Measurements from ENCODE around the gene SLC1A2. TPM values are rescaled to one million over a fixed set of nuclear protein-coding genes. Genes with fewer than 3 reads are reported as not detected.
A peak's percentile ranks its signal among the peaks of the same experiment; 100 is the strongest.

Gene SLC1A2
- total RNA-seq, 2 donors from 2014 or later = 7.1 to 13.5 TPM

GRCh38 chr11:35426351-35426750 is 7.0 kb upstream of the SLC1A2 start:
- no peak overlapping the region for H3K4me3 Mint-ChIP-seq
- Histone ChIP-seq H3K9me3 (ENCODE audit: control insufficient read depth, low read length) (no peaks in the 10 kb centered on the region), H3K4me1 (ENCODE audit: control insufficient read depth, insufficient read depth, low read length) (peaks cover 5% of the 10 kb centered on the region), H3K36me3 (ENCODE audit: control insufficient read depth, insufficient read depth, low read length) (no peaks in the 10 kb centered on the region), H3K27me3 (ENCODE audit: control insufficient read depth, insufficient read depth, low read length, poor library complexity, severe bottlenecking) (peaks cover 47% of the 10 kb centered on the region), H3K9ac (ENCODE audit: extremely low read depth, low read length, poor library complexity, severe bottlenecking) (no peak overlapping the region), H3K27ac (ENCODE audit: low read depth, low read length) (peak overlapping the region; percentile 70), H3K4me3 (ENCODE audit: low read length) (no peak overlapping the region)
- 94 to 100% methylated on average over 1 of the region's 1 CpG for WGBS, 2 experiments (ENCODE audit: insufficient coverage in 1 of 2, insufficient read length in 1 of 2)
- H3K27me3 Mint-ChIP-seq (ENCODE audit: insufficient read depth) = peaks cover 64% of the 10 kb centered on the region
- H3K4me1 Mint-ChIP-seq = peaks cover 16% of the 10 kb centered on the region
- no peak overlapping the region for H3K27ac Mint-ChIP-seq
- DNase-seq = no peak
- H3K9me3 Mint-ChIP-seq = no peaks in the 10 kb centered on the region
- no peak for TF ChIP-seq CTCF (conservative IDR thresholded peaks at IDR 0.05)
- peaks cover 13% of the 10 kb centered on the region for H3K36me3 Mint-ChIP-seq (ENCODE audit: low read depth)

- Histone ChIP-seq H3K9me3 (ENCODE audit: control insufficient read depth, low read length) (no peaks in the 10 kb centered on the region), H3K27ac (ENCODE audit: low read depth, low read length) (peak overlapping the region; percentile 70), H3K4me1 (ENCODE audit: control insufficient read depth, insufficient read depth, low read length) (peaks cover 5% of the 10 kb centered on the region), H3K36me3 (ENCODE audit: control insufficient read depth, insufficient read depth, low read length) (no peaks in the 10 kb centered on the region), H3K9ac (ENCODE audit: extremely low read depth, low read length, poor library complexity, severe bottlenecking) (no peak overlapping the region), H3K4me3 (ENCODE audit: low read length) (no peak overlapping the region), H3K27me3 (ENCODE audit: control insufficient read depth, insufficient read depth, low read length, poor library complexity, severe bottlenecking) (peaks cover 54% of the 10 kb centered on the region)
- WGBS, 2 experiments (ENCODE audit: insufficient coverage in 1 of 2, insufficient read length in 1 of 2) = 87 to 97% methylated on average over 4 of the region's 4 CpGs
- Mint-ChIP-seq H3K4me1 (peaks cover 16% of the 10 kb centered on the region), H3K27me3 (ENCODE audit: insufficient read depth) (peaks cover 67% of the 10 kb centered on the region), H3K36me3 (ENCODE audit: low read depth) (peaks cover 6% of the 10 kb centered on the region), H3K27ac (no peak overlapping the region), H3K4me3 (no peak overlapping the region), H3K9me3 (no peaks in the 10 kb centered on the region)
- DNase-seq = no peak
- TF ChIP-seq CTCF (conservative IDR thresholded peaks at IDR 0.05) = no peak
Observed at GRCh38 chr11:35425603-35426212, 6.3 kb upstream of the SLC1A2 start.

GRCh38 chr11:35424157-35424940 is 5.0 kb upstream of the SLC1A2 start:
- 50 to 81% methylated on average over 1 to 4 of the region's 4 CpGs for WGBS, 2 experiments (ENCODE audit: insufficient coverage in 1 of 2, insufficient read length in 1 of 2)
- Histone ChIP-seq H3K36me3 (ENCODE audit: control insufficient read depth, insufficient read depth, low read length) (no peaks in the 10 kb centered on the region), H3K4me3 (ENCODE audit: low read length) (no peak overlapping the region), H3K9me3 (ENCODE audit: control insufficient read depth, low read length) (no peaks in the 10 kb centered on the region), H3K9ac (ENCODE audit: extremely low read depth, low read length, poor library complexity, severe bottlenecking) (no peak overlapping the region), H3K4me1 (ENCODE audit: control insufficient read depth, insufficient read depth, low read length) (peaks cover 5% of the 10 kb centered on the region), H3K27me3 (ENCODE audit: control insufficient read depth, insufficient read depth, low read length, poor library complexity, severe bottlenecking) (peaks cover 66% of the 10 kb centered on the region), H3K27ac (ENCODE audit: low read depth, low read length) (no peak overlapping the region)
- H3K27me3 Mint-ChIP-seq (ENCODE audit: insufficient read depth) = peaks cover 77% of the 10 kb centered on the region
- DNase-seq = no peak
- peaks cover 20% of the 10 kb centered on the region for H3K4me1 Mint-ChIP-seq
- TF ChIP-seq CTCF (conservative IDR thresholded peaks at IDR 0.05) = no peak
- H3K27ac Mint-ChIP-seq = no peak overlapping the region
- H3K9me3 Mint-ChIP-seq = no peaks in the 10 kb centered on the region
- H3K4me3 Mint-ChIP-seq = no peak overlapping the region
- H3K36me3 Mint-ChIP-seq (ENCODE audit: low read depth) = peaks cover 2% of the 10 kb centered on the region
